ENCODE results near the gene ARL15.

- no peak for TF ChIP-seq U2AF1 (optimal IDR thresholded peaks at IDR 0.05; ENCODE audit: low read depth, low read length)
- TF ChIP-seq POLR2A (conservative IDR thresholded peaks at IDR 0.05) = no peak
- no peak for TF ChIP-seq NFIC (IDR thresholded peaks at IDR 0.05)
- TF ChIP-seq KDM2B (CRISPR knock-in tag; IDR thresholded peaks at IDR 0.05) = no peak
- no peak for TF ChIP-seq YY1 (IDR thresholded peaks at IDR 0.05; ENCODE audit: borderline replicate concordance in 1 of 3, control insufficient read depth in 1 of 3, extremely low read depth in 1 of 3, insufficient read depth in 3 of 3, insufficient read length in 1 of 3, insufficient replicate concordance in 2 of 3, low read depth in 1 of 3, low read length in 2 of 3)
- no peak for TF ChIP-seq EZH2 (IDR thresholded peaks at IDR 0.05; ENCODE audit: borderline replicate concordance, low read depth, low read length)
- TF ChIP-seq CTCF (IDR thresholded peaks at IDR 0.05 in 2 of 3, conservative IDR thresholded peaks at IDR 0.05 in 1 of 3; ENCODE audit: insufficient read depth in 2 of 3, low read depth in 1 of 3, low read length in 3 of 3) = no peak
These were observed 323.3 kb downstream of the ARL15 start for GRCh38 chr5:53987101-53987500.

Data from K562 (cell line).